NCI-H446 (cell line): ENCODE results near the gene SLC17A8.

Experiments
- DNase-seq, 2 experiments: peaks; one replicate each; lab custom pipeline; 2025; lab: John Stamatoyannopoulos, UW

Gene SLC17A8

DNA sequence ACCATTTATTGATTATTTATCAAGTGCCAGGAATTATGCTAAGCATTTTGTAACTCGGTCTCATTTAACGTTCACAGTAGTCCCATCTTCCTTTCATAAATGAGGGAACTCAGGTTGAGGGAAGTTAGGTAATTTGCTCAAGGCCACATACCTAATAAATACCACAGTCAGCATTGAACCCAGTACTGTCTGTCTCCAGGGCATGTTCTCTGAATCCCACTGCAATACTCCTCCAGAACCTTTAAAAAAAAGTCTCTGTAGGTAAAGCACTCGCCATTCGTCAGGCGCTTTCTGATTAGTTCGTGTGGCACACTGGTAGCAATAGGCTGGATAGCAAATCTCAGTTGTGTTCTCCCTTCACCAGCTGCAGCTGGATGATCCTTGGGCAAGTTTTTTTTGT lies 14.3 kb downstream of the SLC17A8 start:
- no peak for DNase-seq

DNA sequence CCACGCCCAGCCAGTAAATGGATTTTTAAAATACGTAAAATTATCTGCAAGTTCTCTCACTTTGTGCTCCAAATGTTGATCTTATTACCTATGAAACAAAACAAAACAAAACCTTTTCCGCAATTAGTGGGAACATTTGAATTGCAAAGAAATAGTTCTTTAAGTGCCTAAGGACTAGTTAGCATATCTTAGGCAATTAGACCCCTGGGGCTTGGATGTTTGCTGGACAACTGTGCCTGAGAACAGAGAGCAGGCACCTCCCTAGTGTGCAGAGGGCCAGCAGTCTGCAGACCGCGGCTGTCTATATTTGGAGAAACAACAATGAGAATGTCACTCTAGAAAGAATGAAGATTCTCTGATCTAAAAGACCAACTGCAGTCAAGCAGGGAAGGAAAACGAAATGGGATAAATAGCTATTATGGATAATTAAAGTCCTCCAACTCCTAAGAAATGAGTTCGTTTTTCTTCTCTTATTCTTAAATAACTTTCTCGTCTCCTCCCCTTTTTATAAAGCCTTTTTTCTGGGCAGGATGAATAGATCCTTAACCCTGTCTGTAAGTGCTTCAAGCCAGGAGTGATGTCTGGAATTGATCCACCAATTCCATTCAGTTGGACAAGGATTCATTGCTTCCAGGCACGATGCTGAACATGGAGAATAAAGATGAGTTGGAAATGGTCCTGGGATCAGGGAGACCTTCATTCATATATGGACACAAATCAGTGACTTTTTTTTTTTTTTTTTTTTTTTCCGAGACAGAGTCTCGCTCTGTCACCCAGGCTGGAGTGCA lies 16.2 kb downstream of the SLC17A8 start:
- DNase-seq: no peak

DNA sequence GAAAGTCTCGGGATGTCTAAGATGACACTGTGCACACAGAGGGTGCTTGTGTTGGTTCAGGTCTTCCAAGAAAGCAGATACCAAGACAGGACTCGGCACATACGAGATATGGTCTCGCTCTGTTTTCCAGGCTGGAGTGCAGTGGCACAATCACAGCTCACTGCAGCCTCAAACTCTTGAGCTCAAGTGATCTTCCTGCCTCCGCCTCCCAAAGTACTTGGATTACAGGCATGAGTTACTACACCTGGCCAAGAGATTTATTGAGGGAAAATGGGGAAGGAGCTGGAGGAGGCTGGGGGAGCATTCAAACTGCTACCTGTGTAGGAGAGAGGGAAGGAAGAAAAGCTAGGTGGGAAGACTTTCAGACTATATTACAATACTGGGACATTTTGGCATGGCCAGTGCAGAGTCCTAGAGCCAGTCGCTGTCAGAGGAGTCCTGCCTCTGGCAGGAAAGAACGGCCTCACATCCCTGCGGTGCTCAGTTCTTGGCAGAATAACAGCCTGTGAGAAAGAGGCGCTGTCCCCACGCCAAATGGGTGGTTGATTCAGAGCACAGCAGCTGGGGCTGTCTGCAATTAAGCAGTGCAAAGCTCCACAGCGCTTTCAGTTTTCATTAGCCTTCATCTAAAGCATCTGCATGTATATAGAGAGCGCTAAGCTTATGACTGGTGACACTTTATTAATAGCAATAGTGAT lies 18.3 kb downstream of the SLC17A8 start:
- peak; percentile 78 to 91 for DNase-seq

DNA sequence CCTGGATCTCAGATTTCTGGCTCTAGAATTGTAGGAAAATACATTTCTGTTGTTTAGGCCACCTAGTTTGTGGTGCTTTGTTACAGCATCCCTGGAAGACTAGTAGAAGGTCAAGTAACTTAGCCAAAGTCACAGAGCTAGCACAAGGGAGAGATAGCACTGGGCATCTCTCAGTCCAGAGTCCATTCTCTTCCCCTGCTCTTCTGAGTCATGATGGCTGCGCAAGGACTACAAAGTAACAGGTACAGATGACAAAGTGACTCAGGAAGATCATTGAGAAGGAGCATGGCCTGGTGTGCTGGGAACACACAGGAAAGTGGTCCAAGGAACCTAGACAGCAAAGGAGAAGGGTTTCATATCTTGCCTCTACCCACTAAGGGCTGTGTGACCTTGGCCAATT lies 19.3 kb downstream of the SLC17A8 start:
- no peak for DNase-seq

DNA sequence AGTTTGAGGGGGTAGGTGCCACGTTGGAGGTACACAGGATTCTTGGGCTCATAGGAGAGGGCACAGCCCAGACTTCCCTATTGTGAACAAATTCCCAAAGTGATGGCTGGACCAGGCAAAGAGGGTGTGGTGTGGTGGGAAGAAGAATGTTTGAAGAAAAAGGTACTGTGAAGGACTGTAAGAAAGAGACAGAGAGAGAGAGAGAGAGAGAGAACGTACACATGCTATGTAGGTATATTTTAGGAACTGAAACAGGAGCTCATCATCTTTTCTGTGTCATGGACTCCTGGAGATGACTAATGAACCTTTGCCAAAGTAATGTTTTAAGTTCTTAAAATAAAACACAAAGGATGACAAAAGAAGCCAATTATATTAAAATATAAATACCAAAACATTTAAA lies 24.5 kb downstream of the SLC17A8 start:
- no peak for DNase-seq

DNA sequence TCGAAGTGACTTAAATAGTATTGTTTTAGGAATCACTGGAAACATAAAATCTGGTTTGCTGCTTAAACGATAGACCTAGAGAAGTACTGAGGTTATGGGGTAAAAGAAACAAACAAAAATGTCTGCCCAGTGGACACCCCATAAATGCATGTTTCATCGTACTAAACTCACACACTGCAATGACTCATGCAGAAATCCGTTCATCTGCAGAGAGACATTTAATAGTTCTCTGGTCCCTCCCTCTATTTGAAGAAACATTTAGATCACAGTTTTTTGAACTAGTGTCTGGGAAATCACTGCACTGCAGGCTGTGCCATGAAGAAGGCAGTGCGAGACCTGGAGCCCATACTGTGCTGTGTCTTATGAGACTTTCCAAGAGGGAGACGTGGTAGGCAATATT lies 25.5 kb downstream of the SLC17A8 start:
- DNase-seq: no peak

DNA sequence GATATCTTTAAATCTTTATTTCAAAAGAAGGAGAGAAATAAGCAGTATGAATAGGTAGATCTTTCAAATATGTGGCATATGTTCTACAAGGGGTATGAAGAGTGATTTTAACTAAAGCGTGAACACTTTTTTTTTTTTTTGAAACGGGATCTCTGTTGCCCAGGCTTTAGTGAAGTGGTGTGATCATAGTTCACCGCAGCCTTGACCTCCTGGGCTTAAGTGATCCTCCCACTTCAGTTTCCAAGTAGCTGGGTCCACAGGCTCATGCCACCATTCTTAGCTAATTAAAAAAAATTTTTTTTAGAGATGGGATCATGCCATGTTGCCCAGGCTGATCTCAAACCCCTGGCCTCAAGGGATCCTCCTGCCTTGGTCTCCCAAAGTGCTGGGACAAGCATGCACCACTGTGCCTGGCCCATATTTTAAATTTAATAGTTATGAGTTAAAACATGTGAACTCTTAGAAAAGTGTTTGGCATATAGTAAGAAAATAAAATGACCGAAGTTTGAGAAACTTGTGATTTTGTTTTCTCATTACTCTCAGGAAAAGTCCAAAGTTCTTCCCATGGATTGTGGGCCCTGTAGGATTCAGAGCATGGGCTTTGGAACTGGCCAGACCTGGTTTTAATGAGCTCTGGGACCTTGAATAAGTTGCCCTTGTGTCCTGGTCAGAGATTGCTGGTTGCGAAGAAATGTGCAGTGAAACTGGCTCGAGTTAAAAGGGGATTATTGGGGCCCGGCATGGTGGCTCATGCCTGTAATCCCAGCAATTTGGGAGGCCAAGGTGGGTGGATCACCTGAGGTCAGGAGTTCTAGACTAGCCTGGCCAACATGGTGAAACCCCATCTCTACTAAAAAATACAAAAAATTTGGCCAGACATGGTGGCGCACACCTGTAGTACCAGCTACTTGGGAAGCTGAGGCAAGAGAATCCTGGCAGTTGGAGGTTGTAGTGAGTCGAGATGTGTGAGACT lies 27.0 kb downstream of the SLC17A8 start:
- no peak for DNase-seq

DNA sequence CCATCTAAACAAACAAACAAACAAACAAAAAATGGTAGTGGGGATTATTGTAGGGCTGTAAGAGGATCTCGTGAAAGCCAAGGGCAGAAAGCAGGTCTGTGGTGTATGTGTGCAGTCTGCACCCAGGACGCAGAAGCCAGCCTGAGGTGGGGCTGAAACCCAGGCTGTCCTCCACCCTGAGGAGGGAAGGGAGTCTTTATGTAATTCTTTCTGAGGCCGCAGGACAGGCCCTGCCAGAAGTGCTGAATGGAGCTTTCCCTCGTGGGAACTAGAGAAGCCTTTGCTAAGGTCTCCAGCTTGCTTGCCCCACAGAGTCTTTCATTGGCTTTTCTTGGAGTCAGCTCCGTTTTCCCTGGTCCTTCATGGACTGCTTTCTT lies 27.7 kb downstream of the SLC17A8 start:
- DNase-seq: no peak

DNA sequence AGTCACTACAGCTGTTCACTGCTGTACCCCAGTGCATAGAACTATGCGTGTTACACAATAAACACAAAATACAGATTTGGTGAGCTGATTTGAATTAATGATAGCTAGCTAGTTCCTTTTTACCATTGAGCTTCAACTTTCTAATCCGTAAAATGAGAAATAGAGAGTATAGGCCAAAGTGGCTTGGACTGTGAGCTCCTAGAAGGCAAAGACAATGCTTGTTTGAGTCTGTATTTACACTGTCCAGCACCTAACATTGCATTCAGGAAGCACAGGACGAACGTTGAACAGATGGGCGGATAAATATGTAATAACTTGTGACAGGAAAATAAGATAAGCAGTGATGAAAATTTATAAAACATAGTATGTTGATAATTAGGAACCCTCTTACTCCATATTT lies 31.5 kb downstream of the SLC17A8 start:
- no peak for DNase-seq

DNA sequence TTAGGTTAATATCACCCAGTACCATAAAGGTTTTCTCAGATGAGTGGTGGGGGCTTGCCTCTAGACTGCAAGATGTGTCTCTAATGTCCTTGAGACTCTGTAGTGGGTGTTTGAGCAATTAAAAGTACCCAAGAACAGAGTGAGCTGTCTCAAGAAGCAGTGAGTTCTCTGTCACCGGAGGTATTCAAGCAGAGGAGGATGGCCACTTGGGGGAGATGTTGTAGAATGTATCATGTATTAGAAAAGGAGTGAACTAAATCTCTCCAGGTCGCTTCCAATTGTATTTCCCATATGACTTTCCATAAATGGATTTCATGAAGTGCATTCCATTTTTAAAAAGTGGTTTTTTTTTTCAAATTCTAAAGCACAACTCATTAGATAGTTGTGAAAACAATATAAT lies 35.0 kb downstream of the SLC17A8 start:
- peak in 1 of 2 experiments; percentile 32 for DNase-seq

DNA sequence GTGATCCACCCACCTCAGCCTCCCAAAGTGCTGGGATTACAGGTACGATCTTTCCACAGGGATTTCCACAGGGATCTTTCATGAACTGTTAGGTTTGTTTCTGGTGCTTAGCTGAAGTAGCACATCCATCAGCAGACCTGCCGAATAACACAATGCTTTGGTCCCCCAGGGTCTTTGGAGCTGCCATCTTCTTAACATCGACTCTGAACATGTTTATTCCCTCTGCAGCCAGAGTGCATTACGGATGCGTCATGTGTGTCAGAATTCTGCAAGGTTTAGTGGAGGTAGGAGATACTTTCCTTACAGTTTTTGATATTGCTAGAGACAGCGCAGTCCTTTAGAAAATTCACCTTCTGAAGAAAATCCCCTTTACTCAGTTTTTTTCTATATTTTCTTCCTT lies 36.3 kb downstream of the SLC17A8 start:
- DNase-seq: no peak

DNA sequence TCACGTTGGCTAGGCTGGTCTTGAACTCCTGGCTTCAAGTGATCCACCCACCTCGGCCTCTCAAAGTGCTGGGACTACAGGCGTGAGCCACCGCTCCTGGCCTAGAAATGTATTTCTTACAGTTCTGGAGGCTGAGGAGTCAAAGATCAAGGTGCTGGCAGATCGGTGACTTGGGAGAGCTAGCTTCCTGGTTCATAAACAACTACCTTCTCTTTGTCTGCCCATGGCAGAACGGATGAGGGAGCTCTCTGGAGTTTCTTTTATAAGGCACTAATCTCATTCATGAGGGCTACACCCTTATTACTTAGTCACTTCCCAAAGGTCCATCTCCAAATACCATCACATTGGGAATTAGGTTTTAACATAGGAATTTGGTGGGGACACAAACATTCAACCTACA lies 38.9 kb downstream of the SLC17A8 start:
- no peak for DNase-seq

DNA sequence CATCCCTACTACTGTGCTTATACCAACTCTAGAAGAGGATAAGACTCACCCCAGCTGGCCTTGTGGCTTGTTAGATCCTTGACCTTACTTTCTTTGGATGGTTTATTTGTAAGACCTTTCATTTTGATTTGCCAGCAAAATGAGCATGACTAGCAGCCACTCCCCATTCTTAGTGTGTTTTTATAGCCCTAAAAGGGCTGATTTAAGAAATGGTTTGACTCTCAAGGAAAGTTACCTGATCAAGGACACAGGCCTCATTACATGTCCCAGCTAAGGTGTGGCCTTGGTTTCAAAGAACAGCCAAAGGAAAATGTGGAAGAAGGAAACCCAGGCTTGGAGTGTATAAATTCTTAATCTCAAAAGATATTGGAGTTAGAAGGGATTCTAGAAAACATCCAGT lies 41.4 kb downstream of the SLC17A8 start:
- no peak for DNase-seq

DNA sequence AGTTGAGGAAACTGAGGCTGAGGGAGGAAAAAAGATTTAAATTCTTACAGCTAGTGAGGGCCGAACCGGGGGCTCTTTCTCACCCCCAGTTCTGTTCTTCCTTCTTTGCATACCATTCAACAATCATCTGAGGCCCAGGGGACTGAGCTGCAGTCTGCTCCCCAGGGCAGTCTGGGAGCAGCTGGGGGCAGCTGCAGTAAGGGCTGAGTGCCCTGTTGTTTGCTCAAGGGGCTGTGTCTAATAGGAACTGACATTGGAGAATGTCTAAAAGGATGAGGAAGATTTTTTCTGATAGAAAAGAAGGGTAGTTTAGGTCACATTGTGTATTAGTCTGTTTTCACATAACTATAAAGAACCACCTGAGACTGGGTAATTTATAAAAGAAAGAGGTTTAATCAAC lies 42.2 kb downstream of the SLC17A8 start:
- DNase-seq: no peak

DNA sequence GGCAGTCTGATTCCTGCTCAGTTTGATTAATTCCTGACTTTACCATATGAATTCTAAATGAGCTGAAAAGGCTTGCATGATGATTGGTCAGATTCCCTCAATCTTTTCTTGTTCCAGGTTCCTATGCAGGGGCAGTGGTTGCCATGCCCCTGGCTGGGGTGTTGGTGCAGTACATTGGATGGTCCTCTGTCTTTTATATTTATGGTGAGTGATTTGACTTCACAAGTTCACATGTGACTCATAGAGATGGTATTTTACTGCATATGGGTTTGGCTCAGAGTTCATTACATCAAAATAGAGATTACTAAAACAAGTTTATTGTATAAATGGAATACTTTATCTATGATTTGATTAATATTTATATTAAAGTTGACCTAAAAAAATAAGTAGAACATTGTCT lies 44.8 kb downstream of the SLC17A8 start:
- no peak for DNase-seq

DNA sequence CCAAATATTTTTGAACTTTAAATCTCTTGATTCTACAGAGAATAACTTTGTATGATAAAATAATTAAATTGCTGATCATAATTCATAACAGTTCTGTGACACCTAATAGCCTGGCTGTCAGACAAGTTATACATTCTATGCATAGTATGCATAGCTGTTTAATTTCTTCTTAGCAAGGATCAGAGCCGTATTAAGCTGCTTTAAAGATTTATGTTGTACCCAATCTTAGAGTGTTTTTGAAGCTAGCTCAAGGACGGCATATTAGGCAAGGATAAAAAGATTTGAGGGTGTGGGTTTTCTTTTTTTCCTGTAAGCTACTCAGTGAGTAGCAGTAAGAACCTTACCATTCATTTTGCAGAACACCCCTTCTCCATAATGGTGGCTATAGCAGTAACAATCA lies 45.9 kb downstream of the SLC17A8 start:
- no peak for DNase-seq

DNA sequence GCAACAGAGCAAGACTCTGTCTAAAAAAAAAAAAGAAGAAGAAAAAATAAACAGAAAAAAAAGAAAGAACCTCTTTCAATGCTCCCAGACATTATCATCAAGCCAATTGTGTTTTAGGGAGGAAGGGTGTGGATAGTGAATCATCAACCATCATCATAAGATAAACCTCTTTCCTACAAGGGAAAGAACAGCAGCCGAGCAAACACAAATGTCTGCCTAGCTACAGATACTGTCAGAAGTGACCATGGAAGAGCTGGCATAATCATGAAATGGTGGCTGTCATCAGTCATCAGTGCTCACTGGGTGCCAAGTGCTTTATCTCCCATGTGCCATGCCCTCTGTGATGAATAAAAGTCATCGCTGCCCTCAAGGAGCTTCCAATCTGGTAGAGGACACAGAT lies 46.6 kb downstream of the SLC17A8 start:
- DNase-seq: no peak

DNA sequence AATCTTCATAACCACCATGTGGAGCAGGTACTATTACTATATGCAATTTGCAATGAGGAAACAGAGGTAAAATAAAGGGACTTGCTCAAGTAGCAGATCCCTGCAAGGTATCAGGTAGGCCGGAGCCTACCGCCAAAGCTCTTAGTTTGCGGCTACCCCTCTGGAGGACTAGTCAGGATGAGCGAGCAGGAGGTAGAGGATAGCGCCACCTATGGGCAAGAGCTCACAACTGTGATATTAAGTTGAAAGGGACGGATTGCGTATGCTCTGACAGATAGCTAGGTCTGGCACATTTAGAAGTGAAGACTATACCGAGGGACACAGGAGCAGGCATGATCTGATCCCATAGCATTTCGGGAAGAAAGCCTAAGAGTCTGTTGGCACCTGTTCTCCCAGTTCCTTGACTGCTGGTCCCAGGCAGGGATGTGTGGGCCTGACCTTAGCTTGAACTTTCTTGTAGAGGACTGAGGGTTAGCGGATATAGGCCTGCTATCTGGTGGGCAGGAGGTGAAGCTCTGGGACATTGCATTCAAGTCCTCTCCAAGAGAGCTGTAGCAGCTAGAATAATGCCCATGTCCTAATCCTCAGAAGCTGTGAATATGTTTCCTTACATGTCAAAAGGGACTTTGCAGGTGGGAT lies 48.0 kb downstream of the SLC17A8 start:
- DNase-seq: peak in 1 of 2 experiments; percentile 5

DNA sequence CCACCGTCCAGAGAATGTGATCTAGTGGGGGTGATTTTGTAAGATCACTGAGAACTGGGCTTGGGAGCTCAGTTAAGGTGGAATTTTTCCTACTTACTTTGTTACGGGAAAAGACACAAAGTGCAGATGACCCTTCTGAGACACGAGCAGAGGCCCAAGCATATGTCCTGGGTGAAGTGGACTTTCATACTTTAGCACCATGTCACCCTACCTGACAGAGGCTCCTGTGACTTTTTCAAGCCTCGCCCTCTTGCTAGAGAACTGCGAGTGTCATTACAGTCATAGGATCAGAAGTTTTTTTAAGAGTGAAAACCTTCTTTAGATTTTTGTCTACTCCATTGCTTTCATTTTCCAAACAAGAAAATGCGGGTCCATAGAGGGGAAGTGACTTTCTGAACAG lies 56.1 kb downstream of the SLC17A8 start:
- no peak for DNase-seq

DNA sequence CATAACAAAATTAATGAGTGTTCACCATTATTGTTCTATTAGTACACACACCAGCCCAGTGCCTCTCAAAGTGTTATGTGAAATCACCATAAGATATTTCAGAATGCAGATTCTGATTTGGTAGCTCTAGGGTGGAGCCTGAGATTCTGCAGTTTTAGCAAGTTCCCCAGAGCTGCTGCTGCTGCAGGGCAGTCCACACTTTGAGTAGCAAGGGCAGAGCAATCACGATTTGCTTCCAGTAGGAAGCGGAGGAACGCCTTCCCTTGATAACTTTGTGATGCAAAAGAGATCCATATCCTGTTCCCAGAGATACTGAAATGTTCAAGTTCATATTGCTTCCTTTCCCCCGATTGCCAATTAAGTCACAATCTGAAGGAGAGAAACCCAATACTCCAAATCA lies 57.9 kb downstream of the SLC17A8 start:
- no peak for DNase-seq

DNA sequence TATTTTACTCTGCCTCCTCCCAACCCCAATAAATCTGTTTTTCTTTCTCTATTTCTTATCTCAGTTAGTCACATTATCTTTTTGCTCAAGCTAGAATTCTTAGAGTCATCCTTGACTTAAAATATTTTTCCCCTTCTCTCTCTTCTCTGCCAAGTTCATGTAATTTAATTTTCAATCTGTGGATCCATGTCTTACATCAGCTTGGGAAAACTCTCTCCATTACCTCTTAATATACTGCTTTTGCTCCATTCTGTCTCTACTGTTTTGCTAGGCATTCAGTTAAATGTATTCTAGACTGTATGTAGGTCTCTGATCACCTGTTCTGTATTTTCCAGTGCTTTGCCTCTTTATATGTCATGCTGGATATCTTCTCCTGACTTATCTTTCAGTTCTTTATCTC lies 65.8 kb downstream of the SLC17A8 start:
- DNase-seq: no peak

DNA sequence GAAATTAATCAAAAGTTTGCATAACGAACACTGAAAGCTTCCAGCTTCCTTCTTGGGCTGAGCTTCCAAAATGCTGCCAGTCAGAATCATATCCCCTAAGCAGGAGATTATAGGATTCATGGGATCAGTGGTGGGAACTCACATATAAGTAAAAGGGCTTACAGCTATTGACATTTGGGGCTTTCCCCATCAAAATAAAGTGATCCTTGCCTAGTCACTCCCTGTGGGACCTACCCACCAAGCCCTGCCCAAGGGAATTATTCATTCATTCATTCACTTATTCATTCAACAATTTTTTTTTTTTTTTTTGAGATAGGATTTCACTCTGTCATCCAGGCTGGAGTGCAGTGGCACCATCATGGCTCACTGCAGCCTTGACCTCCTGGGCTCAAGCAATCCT lies 69.3 kb downstream of the SLC17A8 start:
- no peak for DNase-seq
